GM19035 (cell line): Measurements from ENCODE around the gene DCHS2.

Experiments
- ATAC-seq: cut with Tn5 transposase; IDR thresholded peaks from one replicate; pipeline ENCODE4 v1.9.1; 2021; ENCODE audit not compliant: unreplicated experiment

DCHS2 gene

DNA sequence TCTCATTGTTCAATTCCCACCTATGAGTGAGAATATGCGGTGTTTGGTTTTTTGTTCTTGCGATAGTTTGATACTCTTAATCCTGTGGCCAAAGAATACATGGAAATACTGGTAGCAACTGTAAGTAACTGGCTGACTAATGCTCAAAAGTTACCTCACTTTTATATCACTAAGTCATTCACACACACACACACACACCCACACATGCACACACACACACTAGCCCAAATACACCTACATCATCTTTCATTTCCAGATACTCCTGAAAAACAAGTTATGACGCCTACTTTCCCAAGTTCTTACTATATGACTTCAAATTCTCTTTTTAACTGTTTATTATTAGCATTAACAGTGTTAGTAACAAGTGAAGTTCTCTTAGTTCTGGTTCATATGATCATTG is 101.3 kb downstream of the DCHS2 start:
- no peak for ATAC-seq

- no peak for ATAC-seq
Observed at GRCh38 chr4:154389148-154389547, 102.5 kb downstream of the DCHS2 start.

DNA sequence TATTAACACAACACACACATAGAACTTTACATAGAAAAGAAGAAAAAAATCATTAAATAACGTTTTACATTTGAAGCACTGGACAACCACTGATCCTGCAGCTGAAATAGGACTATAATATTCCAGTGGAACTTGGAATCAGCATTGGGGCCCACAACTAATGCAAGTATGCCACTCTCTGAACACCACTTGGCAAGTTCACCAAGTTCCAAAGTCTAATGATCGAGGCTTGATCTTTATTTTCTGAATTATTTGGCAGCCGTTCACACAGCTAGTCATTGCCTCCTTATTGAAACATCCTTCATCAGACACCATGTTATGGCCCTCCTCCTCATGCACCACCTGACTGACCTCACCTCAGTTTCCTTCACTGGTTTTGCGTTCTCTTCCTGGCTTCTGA is 107.6 kb downstream of the DCHS2 start:
- no peak for ATAC-seq

- ATAC-seq: no peak
Observed at GRCh38 chr4:154376486-154376885, 115.1 kb downstream of the DCHS2 start.

DNA sequence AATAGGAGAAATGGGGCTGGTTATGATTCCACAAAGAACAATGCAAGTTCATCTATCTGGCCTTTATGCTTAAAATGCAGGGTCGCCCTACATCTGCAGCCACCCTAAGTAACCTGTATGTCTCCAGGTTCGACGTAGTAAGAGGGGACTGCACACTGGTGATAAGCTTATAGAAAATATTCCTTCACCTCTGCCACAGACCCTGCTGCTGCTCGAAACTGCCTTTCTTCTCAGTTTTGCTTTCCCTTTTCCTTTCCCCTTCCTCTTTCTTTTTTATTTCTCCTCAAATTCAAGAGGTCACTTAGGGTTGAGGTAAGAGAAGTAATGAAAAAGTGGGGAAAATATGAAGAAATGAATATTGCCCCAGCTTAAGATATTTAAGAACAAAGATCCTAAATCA is 123.5 kb downstream of the DCHS2 start:
- ATAC-seq: no peak

DNA sequence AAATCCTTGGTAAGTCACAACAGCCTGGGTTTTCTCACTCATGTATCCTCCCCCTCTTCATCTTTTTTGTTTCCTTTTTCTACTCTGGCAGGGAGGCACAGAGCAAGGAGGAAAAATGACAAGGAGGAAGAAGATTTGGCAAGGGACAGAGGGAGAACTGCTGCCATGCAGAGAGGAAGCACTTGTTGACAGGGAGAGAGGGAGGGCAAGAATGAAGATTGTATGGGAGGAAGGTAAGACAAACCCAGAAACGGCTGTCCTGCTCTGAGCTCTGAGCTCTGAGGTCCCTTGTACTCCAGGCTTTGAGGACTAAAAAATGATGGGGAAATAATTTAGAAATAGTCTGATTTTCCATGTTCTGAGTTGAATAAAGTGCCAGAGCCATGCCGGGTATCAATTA is 123.9 kb downstream of the DCHS2 start:
- no peak for ATAC-seq

- no peak for ATAC-seq
Observed at GRCh38 chr4:154366956-154367355, 124.6 kb downstream of the DCHS2 start.

DNA sequence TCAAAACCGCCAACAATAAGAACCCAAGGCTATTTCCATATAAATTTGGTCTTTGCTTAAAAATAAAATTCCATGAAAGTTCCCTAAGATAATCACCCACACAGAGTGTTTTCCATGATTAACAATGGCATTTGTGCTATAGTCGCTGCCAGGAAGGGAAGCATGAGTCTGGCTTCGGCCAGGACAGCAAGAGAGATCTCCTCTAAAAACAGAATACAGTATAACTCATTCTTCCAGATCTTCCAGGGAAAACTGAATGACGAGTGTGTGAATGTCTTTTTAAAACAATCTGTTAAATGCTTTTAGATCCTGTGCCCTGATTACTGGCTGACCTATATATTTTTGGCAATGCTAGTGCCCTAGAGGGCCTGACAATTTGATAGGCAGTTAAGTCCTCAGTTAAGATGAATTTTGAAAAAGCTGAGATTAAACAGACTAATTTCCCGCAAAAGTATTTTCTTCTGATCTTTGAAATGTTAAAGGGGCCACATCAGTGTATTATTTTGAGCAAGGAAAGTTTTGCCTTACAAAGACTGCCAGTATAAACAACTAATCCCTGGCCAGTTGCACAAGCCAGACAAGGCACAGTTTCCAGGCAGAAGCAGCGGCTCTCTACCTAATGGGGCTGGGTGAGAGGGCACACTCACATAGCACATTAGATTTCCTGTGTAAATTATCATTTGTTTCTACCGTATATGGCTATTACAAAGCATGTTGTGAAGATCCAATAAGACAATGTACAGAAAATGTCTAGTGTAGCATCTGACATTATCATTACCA is 127.3 kb downstream of the DCHS2 start:
- no peak for ATAC-seq

- ATAC-seq: no peak
Observed at GRCh38 chr4:154361450-154361849, 130.1 kb downstream of the DCHS2 start.

DNA sequence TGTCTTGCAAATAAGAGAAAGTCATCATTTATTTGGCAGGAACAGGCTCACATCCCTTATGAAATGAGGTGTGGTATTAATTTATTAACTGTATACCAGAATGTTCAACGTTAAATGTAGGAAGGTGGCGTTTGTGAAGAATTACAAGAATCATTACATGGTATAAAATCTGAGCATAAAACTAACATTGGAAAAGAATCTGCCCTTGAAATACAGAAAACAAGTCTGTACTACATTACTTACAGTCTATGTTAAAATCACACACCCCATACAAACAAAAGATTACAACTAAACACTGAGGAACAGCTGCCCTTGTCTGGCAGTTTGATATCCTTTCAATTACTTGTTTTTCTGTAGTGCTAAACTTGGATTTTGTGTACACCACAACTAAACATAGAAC is 131.1 kb downstream of the DCHS2 start:
- ATAC-seq: no peak

GRCh38 chr4:154354883-154355282 is 136.7 kb downstream of the DCHS2 start:
- no peak for ATAC-seq

- ATAC-seq: peak; percentile 59
Observed at GRCh38 chr4:154349829-154350228, 141.8 kb downstream of the DCHS2 start.

- no peak for ATAC-seq
Observed at GRCh38 chr4:154348657-154349056, 142.9 kb downstream of the DCHS2 start.

DNA sequence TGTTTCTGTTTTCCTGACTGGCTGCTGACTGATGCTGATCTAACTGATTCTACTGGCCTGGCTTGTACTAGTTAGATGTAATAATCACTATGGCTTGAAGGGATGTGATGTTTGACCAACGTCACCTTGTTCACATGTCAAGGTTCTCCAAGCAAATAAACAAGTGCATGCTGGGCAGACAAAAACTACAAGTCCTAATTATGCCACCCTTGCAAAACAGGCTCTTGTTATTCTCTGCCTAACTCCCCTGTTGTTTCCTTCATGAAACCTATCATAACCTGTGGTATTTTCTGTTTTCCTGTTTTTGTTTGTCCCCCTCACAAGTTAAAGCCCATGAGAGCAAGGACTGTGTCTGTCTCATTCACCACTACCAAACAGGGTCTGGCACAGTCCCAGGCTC is 146.2 kb downstream of the DCHS2 start:
- ATAC-seq: no peak

DNA sequence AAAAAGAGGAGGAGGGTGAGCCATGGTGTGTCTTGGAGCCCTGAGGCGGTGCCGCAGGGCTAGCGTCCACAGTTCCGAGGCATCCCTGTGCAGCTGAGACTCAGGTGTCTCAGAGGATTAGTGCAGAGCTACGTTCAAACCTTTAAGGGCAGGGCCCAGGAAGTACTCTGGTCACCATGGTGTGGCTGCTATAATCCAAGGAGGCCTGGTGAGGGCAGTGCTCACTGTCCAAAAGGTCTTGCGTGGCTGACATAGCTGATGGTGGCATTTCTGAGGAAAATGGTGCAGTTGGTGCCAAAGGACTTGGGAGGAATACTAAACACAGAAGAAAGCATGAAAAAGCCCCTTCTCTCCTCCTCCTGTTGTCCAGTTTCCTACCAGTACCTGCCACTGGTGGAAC is 146.9 kb downstream of the DCHS2 start:
- no peak for ATAC-seq

DNA sequence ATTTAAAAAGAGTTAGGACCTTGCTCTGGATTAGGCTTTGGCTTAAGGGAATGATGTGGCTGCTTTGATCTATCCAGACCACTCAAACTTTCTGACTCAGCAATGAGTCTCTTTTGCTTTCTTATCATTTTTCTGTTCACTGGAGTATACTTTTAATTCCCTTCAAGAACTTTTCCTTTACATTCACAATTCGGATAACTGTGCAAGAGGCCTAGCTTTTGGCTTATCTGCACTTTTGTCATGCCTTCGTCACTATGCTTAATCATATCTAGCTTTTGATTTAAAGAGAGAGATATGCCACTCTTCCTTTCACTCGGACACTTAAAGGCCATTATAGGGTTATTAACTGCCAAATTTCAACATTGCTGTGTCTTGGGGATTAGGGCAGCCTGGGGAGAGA is 147.9 kb downstream of the DCHS2 start:
- no peak for ATAC-seq

GRCh38 chr4:154341448-154341847 is 150.2 kb downstream of the DCHS2 start:
- ATAC-seq: no peak

- no peak for ATAC-seq
Observed at GRCh38 chr4:154335588-154335987, 156.0 kb downstream of the DCHS2 start.

DNA sequence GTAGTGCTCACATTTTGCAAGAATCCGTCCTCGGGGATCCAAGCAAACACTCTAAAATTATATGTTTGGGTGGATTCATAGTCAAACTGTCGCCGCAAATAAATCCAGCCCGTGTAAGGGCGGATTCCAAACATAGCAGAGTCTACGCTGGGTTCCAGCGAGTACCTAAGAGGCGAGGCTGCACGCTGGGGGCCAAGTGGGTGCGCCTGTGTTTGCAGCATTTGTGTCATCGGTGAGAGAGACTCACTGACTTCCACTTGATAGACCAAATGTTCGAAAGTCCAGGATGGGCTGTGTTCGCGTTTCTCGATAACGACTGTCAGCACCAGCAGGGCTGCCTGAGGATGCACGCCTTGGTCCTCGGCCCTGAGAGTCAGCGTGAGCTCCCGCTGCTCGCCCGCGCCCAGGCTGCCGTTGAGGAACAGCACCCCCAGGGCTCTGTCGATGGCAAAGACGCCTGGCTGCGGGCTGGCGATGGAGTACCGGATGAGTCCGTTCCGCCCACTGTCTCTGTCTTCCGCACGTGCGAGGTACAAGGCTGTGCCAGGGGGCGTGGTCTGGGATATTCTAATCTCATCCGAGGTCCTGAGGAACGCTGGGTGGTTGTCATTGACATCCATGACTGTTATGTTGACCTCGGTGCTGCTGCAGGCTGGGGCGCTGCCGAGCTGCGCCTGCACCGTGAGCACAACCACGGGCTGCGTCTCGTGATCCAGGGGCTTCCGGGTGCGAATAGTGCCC is 158.7 kb downstream of the DCHS2 start:
- ATAC-seq: peak; percentile 78

- ATAC-seq: no peak
Observed at GRCh38 chr4:154329939-154330338, 161.7 kb downstream of the DCHS2 start.

DNA sequence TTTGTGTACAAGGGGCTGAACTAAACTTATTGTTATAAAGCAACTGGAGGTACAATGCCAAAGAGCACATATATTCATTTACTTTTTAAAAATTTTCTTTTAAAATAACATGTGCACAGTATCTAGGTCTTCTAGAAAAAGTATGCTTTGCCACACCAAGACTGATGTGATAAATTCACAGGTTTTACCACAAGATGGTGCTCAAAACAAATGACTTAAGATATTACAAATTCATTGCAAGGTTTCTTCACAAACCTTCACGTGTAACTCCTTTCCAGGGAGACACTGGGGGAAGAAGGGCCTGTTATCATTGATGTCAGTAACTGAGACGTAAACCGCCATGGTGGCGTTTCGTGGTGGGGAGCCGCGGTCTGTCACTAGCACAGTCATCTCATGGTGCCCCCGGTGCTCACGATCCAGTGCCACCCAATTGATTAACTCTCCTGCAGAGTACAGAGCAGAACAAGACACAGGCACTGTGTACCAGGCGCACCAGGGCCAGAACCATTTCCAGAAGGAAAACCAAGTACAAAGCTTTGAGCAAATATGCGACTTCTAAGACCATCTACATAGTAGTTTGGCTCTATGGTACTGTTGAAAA is 162.2 kb downstream of the DCHS2 start:
- ATAC-seq: no peak

DNA sequence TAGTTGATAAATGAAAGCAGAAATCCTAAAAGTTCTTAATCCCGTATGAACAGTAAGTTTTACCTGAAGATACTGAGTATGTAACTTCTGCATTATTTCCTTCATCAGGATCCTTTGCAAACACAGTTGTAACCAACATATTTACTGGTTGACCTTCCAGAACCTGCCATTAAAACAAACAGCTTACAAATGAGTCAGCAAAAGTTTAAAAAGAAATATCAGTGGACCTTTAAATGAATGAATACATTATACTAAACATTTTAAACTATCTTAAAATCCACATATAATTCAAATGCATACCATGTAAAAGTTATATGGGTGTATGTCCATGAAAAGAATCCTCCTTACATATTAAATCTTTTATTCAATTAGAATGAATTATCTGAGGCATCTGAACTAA is 163.6 kb downstream of the DCHS2 start:
- no peak for ATAC-seq
